Measurements from ENCODE around the gene PRG3. TPM values are rescaled to one million over a fixed set of nuclear protein-coding genes. Genes with fewer than 3 reads are reported as not detected.

PRG3 gene
- total and polyA plus RNA-seq, 2 of the 13 experiments (the other 11 are each of a cell fraction or from before 2014, with no cell fraction given): not detected

- TF ChIP-seq SP1 (IDR thresholded peaks at IDR 0.05) (no peak), SP1 (CRISPR knock-in tag; IDR thresholded peaks at IDR 0.05) (no peak), RAD21 (CRISPR knock-in tag; IDR thresholded peaks at IDR 0.05) (peak; percentile 66), MAFF (IDR thresholded peaks at IDR 0.05; ENCODE audit: low read depth, low read length) (no peak), PCBP1 (IDR thresholded peaks at IDR 0.05; ENCODE audit: borderline replicate concordance, low read depth, low read length) (no peak), ZNF652 (CRISPR knock-in tag; IDR thresholded peaks at IDR 0.05; ENCODE audit: borderline replicate concordance, low read depth) (no peak), AGO2 (optimal IDR thresholded peaks at IDR 0.05; ENCODE audit: low read depth, low read length) (no peak), ZNF510 (CRISPR knock-in tag; IDR thresholded peaks at IDR 0.05; ENCODE audit: low read depth) (no peak), ZBTB34 (CRISPR knock-in tag; IDR thresholded peaks at IDR 0.05) (0 out of 2 replicates have a peak, but pooled peaks have one; percentile 26), SIX4 (CRISPR knock-in tag; IDR thresholded peaks at IDR 0.05) (no peak), EED (CRISPR knock-in tag; IDR thresholded peaks at IDR 0.05) (no peak), NFYB (CRISPR knock-in tag; IDR thresholded peaks at IDR 0.05) (no peak), ZNF567 (CRISPR knock-in tag; IDR thresholded peaks at IDR 0.05; ENCODE audit: borderline replicate concordance) (no peak), ZNF552 (CRISPR knock-in tag; IDR thresholded peaks at IDR 0.05; ENCODE audit: borderline replicate concordance) (no peak), ZMYM4 (CRISPR knock-in tag; IDR thresholded peaks at IDR 0.05) (peak; percentile 62; the same call in 1 of the 2 replicates), BCL3 (CRISPR knock-in tag; IDR thresholded peaks at IDR 0.05) (no peak), SNAPC2 (CRISPR knock-in tag; IDR thresholded peaks at IDR 0.05) (no peak), TFDP2 (CRISPR knock-in tag; IDR thresholded peaks at IDR 0.05) (0 out of 2 replicates have a peak, but pooled peaks have one; percentile 25)
- TF ChIP-seq, protein P1, sequence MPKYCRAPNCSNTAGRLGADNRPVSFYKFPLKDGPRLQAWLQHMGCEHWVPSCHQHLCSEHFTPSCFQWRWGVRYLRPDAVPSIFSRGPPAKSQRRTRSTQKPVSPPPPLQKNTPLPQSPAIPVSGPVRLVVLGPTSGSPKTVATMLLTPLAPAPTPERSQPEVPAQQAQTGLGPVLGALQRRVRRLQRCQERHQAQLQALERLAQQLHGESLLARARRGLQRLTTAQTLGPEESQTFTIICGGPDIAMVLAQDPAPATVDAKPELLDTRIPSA (CRISPR knock-in tag; IDR thresholded peaks at IDR 0.05; ENCODE audit: borderline replicate concordance): no peak
- TF ChIP-seq, protein P2, sequence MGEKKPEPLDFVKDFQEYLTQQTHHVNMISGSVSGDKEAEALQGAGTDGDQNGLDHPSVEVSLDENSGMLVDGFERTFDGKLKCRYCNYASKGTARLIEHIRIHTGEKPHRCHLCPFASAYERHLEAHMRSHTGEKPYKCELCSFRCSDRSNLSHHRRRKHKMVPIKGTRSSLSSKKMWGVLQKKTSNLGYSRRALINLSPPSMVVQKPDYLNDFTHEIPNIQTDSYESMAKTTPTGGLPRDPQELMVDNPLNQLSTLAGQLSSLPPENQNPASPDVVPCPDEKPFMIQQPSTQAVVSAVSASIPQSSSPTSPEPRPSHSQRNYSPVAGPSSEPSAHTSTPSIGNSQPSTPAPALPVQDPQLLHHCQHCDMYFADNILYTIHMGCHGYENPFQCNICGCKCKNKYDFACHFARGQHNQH (CRISPR knock-in tag; IDR thresholded peaks at IDR 0.05): no peak
- TF ChIP-seq, protein P3, sequence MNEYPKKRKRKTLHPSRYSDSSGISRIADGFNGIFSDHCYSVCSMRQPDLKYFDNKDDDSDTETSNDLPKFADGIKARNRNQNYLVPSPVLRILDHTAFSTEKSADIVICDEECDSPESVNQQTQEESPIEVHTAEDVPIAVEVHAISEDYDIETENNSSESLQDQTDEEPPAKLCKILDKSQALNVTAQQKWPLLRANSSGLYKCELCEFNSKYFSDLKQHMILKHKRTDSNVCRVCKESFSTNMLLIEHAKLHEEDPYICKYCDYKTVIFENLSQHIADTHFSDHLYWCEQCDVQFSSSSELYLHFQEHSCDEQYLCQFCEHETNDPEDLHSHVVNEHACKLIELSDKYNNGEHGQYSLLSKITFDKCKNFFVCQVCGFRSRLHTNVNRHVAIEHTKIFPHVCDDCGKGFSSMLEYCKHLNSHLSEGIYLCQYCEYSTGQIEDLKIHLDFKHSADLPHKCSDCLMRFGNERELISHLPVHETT (CRISPR knock-in tag; conservative IDR thresholded peaks at IDR 0.05): no peak
- TF ChIP-seq, protein P4, sequence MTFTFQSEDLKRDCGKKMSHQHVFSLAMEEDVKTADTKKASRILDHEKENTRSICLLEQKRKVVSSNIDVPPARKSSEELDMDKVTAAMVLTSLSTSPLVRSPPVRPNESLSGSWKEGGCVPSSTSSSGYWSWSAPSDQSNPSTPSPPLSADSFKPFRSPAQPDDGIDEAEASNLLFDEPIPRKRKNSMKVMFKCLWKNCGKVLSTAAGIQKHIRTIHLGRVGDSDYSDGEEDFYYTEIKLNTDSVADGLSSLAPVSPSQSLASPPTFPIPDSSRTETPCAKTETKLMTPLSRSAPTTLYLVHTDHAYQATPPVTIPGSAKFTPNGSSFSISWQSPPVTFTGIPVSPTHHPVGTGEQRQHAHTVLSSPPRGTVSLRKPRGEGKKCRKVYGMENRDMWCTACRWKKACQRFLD (CRISPR knock-in tag; IDR thresholded peaks at IDR 0.05; ENCODE audit: borderline replicate concordance): no peak
Observed at GRCh38 chr11:57349491-57350274, 31.3 kb downstream of the PRG3 start (continued).

Data from HepG2 (cell line).